ENCODE data around the gene CNPY1. TPM values are rescaled to one million over a fixed set of nuclear protein-coding genes. Genes with fewer than 3 reads are reported as not detected.

CNPY1 gene
- total RNA-seq, 1 donor from 2014 or later = not detected

GRCh38 chr7:155559519-155560108 lies 13.3 kb upstream of the CNPY1 start:
- H3K27me3 Mint-ChIP-seq (ENCODE audit: unreplicated experiment) = no peaks in the 10 kb centered on the region
- TF ChIP-seq CTCF (IDR thresholded peaks at IDR 0.05; ENCODE audit: partially characterized antibody, unreplicated experiment) = no peak
- H3K9me3 Mint-ChIP-seq (ENCODE audit: unreplicated experiment) = no peaks in the 10 kb centered on the region
- DNase-seq = no peak
- H3K36me3 Mint-ChIP-seq (ENCODE audit: unreplicated experiment) = no peaks in the 10 kb centered on the region
- H3K27ac Mint-ChIP-seq (ENCODE audit: unreplicated experiment) = no peak overlapping the region
- H3K4me1 Mint-ChIP-seq (ENCODE audit: low read depth, unreplicated experiment) = no peaks in the 10 kb centered on the region
- no peak overlapping the region for H3K4me3 Mint-ChIP-seq (ENCODE audit: unreplicated experiment)

GRCh38 chr7:155558961-155559360 lies 12.6 kb upstream of the CNPY1 start:
- Mint-ChIP-seq H3K36me3 (ENCODE audit: unreplicated experiment) (no peaks in the 10 kb centered on the region), H3K27ac (ENCODE audit: unreplicated experiment) (no peak overlapping the region), H3K27me3 (ENCODE audit: unreplicated experiment) (no peaks in the 10 kb centered on the region), H3K4me1 (ENCODE audit: low read depth, unreplicated experiment) (no peaks in the 10 kb centered on the region), H3K9me3 (ENCODE audit: unreplicated experiment) (no peaks in the 10 kb centered on the region), H3K4me3 (ENCODE audit: unreplicated experiment) (no peak overlapping the region)
- TF ChIP-seq CTCF (IDR thresholded peaks at IDR 0.05; ENCODE audit: partially characterized antibody, unreplicated experiment) = no peak
- DNase-seq = no peak

- no peak for TF ChIP-seq CTCF (IDR thresholded peaks at IDR 0.05; ENCODE audit: partially characterized antibody, unreplicated experiment)
- Mint-ChIP-seq H3K4me1 (ENCODE audit: low read depth, unreplicated experiment) (no peaks in the 10 kb centered on the region), H3K4me3 (ENCODE audit: unreplicated experiment) (no peak overlapping the region), H3K27me3 (ENCODE audit: unreplicated experiment) (no peaks in the 10 kb centered on the region), H3K36me3 (ENCODE audit: unreplicated experiment) (no peaks in the 10 kb centered on the region), H3K27ac (ENCODE audit: unreplicated experiment) (no peak overlapping the region), H3K9me3 (ENCODE audit: unreplicated experiment) (no peaks in the 10 kb centered on the region)
- DNase-seq = no peak
These were observed 12.0 kb upstream of the CNPY1 start for GRCh38 chr7:155558351-155558750.

GRCh38 chr7:155557778-155558177 lies 11.4 kb upstream of the CNPY1 start:
- no peak for TF ChIP-seq CTCF (IDR thresholded peaks at IDR 0.05; ENCODE audit: partially characterized antibody, unreplicated experiment)
- Mint-ChIP-seq H3K36me3 (ENCODE audit: unreplicated experiment) (no peaks in the 10 kb centered on the region), H3K9me3 (ENCODE audit: unreplicated experiment) (no peaks in the 10 kb centered on the region), H3K27ac (ENCODE audit: unreplicated experiment) (no peak overlapping the region), H3K27me3 (ENCODE audit: unreplicated experiment) (no peaks in the 10 kb centered on the region), H3K4me1 (ENCODE audit: low read depth, unreplicated experiment) (no peaks in the 10 kb centered on the region), H3K4me3 (ENCODE audit: unreplicated experiment) (no peak overlapping the region)
- no peak for DNase-seq

GRCh38 chr7:155556763-155557162 lies 10.4 kb upstream of the CNPY1 start:
- Mint-ChIP-seq H3K9me3 (ENCODE audit: unreplicated experiment) (no peaks in the 10 kb centered on the region), H3K27ac (ENCODE audit: unreplicated experiment) (no peak overlapping the region), H3K4me3 (ENCODE audit: unreplicated experiment) (no peak overlapping the region), H3K36me3 (ENCODE audit: unreplicated experiment) (no peaks in the 10 kb centered on the region), H3K4me1 (ENCODE audit: low read depth, unreplicated experiment) (no peaks in the 10 kb centered on the region), H3K27me3 (ENCODE audit: unreplicated experiment) (no peaks in the 10 kb centered on the region)
- no peak for TF ChIP-seq CTCF (IDR thresholded peaks at IDR 0.05; ENCODE audit: partially characterized antibody, unreplicated experiment)
- no peak for DNase-seq
